Measurements from ENCODE around the gene NEK8. TPM values are rescaled to one million over a fixed set of nuclear protein-coding genes. Genes with fewer than 3 reads are reported as not detected.
"Not testable (repeated sequence)": the region's sequence is repeated elsewhere in the genome, so short reads cannot be mapped to it uniquely, and the experiment has no call there.

NEK8 gene
- total and polyA plus RNA-seq, 10 donors = 7.3 to 17.6 (median 12.1) TPM

- 92 to 98% (median 94%) methylated on average over 1 of the region's 1 CpG for WGBS, 5 donors
- Histone ChIP-seq H3K27me3 (replicated peaks in 1 of 7) (no peaks in the 10 kb centered on the region), H3K9me3 (no peaks in the 10 kb centered on the region), H3K27ac (no peak overlapping the region), H3K36me3 (peaks cover 0 to 26% (median 2%) of the 10 kb centered on the region in 6 donors), H3K4me1 (peaks cover 3 to 44% (median 18%) of the 10 kb centered on the region in 6 donors), H3K4me3 (no peak overlapping the region)
- intact Hi-C loops (cut with DNase I; ENCODE audit: low total_unique reads) = no loop called here
- TF ChIP-seq POLR2A (IDR thresholded peaks at IDR 0.05) (no peak), POLR2AphosphoS5 (IDR thresholded peaks at IDR 0.05) (no peak), CTCF (IDR thresholded peaks at IDR 0.05 in 8 of 11, conservative IDR thresholded peaks at IDR 0.05 in 3 of 11) (no peak)
- DNase-seq = no peak
Measured at GRCh38 chr17:28733346-28733745, 4.8 kb downstream of the NEK8 start.

DNA sequence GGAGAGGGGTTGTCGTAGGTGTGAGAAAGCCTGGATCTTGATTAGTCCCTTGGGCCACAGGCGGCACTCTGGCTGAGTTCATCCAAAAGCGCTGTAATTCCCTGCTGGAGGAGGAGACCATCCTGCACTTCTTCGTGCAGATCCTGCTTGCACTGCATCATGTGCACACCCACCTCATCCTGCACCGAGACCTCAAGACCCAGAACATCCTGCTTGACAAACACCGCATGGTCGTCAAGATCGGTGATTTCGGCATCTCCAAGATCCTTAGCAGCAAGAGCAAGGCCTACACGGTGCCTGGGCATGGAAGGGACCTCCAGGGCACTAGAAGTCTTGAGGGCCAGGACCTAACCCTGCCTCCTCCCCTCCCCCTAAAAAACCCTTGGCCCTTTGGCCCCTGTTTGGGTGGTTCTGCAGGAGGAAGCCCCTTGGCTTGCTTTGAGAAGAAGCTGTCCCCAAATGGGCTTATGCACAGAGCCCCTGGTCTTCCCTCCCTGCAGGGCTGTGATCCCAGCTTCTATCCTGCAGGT lies 6.2 kb downstream of the NEK8 start:
- Histone ChIP-seq H3K36me3 (peaks cover 0 to 26% (median 2%) of the 10 kb centered on the region in 6 donors), H3K4me1 (peaks cover 3 to 47% (median 19%) of the 10 kb centered on the region in 6 donors), H3K27me3 (replicated peaks in 1 of 7) (no peaks in the 10 kb centered on the region), H3K9me3 (no peaks in the 10 kb centered on the region), H3K27ac (no peak overlapping the region), H3K4me3 (no peak overlapping the region)
- WGBS, 5 donors = 82 to 89% (median 85%) methylated on average over 9 to 10 of the region's 10 CpGs
- TF ChIP-seq CTCF (IDR thresholded peaks at IDR 0.05 in 8 of 11, conservative IDR thresholded peaks at IDR 0.05 in 3 of 11) = no peak
- no peak for TF ChIP-seq POLR2AphosphoS5 (IDR thresholded peaks at IDR 0.05)
- TF ChIP-seq POLR2A (IDR thresholded peaks at IDR 0.05) = no peak
- peak; percentile 61 for DNase-seq
- intact Hi-C loops (cut with DNase I; ENCODE audit: low total_unique reads) = no loop called here

GRCh38 chr17:28735242-28735722 lies 6.7 kb downstream of the NEK8 start:
- DNase-seq = no peak
- peaks cover 3 to 50% (median 20%) of the 10 kb centered on the region in 6 donors for H3K4me1 ChIP-seq
- H3K36me3 ChIP-seq = peaks cover 0 to 26% (median 2%) of the 10 kb centered on the region in 6 donors
- intact Hi-C loops (cut with DNase I; ENCODE audit: low total_unique reads) = no loop called here
- 84 to 91% (median 86%) methylated on average over 5 of the region's 5 CpGs for WGBS, 5 donors
- no peak overlapping the region for H3K4me3 ChIP-seq
- no peaks in the 10 kb centered on the region for H3K27me3 ChIP-seq (replicated peaks in 1 of 7)
- TF ChIP-seq POLR2AphosphoS5 (IDR thresholded peaks at IDR 0.05) (no peak), CTCF (IDR thresholded peaks at IDR 0.05 in 8 of 11, conservative IDR thresholded peaks at IDR 0.05 in 3 of 11) (no peak), POLR2A (IDR thresholded peaks at IDR 0.05) (no peak)
- H3K9me3 ChIP-seq = no peaks in the 10 kb centered on the region
- H3K27ac ChIP-seq = no peak overlapping the region

- H3K27ac ChIP-seq; H3K27me3 ChIP-seq (replicated peaks in 1 of 7); DNase-seq; H3K4me3 ChIP-seq; H3K9me3 ChIP-seq; intact Hi-C loops (cut with DNase I; ENCODE audit: low total_unique reads): not testable (repeated sequence)
- H3K4me1 ChIP-seq = peaks cover 6 to 59% (median 28%) of the 10 kb centered on the region in 6 donors
- H3K36me3 ChIP-seq = peaks cover 0 to 26% (median 2%) of the 10 kb centered on the region in 6 donors
- WGBS, 5 donors = 91 to 99% (median 92%) methylated on average over 5 to 8 of the region's 8 CpGs
Measured at GRCh38 chr17:28735913-28736769, 7.6 kb downstream of the NEK8 start.
